ENCODE data around the gene GPD1. TPM values are rescaled to one million over a fixed set of nuclear protein-coding genes. Genes with fewer than 3 reads are reported as not detected.

Gene GPD1
- total and polyA plus RNA-seq, 9 of the 15 experiments (the other 6 are each of a cell fraction or from before 2014, with no cell fraction given), result 0.13 to 1.00 (median 0.55) TPM

GRCh38 chr12:50103351-50103750, 457 bp upstream of the GPD1 start:
- H3K27ac ChIP-seq (ENCODE audit: extremely low read depth, low read depth, low read length), result no peak overlapping the region
- CTCF ChIA-PET (ENCODE audit: low intra/inter-chr PET ratio), result no interaction called here
- TF ChIP-seq MXI1 (IDR thresholded peaks at IDR 0.05; ENCODE audit: low read depth, low read length) (no peak), U2AF2 (optimal IDR thresholded peaks at IDR 0.05; ENCODE audit: low read depth, low read length) (no peak), GABPA (tag; conservative IDR thresholded peaks at IDR 0.05; ENCODE audit: low read depth) (no peak), FOXA3 (CRISPR knock-in tag; conservative IDR thresholded peaks at IDR 0.05 in 1 of 2, IDR thresholded peaks at IDR 0.05 in 1 of 2) (no peak), ARHGAP35 (IDR thresholded peaks at IDR 0.05; ENCODE audit: partially characterized antibody) (no peak), ZBTB7A (IDR thresholded peaks at IDR 0.05; ENCODE audit: borderline replicate concordance, control insufficient read depth, low read depth, low read length) (no peak), NR0B1 (IDR thresholded peaks at IDR 0.05; ENCODE audit: partially characterized antibody) (no peak), NONO (IDR thresholded peaks at IDR 0.05; ENCODE audit: low read depth in 2 of 2, low read length in 1 of 2) (no peak), NKRF (IDR thresholded peaks at IDR 0.05; ENCODE audit: borderline replicate concordance) (no peak), NFE2L1 (tag; IDR thresholded peaks at IDR 0.05; ENCODE audit: borderline replicate concordance, low read depth) (no peak), ZNF124 (CRISPR knock-in tag; IDR thresholded peaks at IDR 0.05) (no peak), SMAD2 (IDR thresholded peaks at IDR 0.05; ENCODE audit: low read depth, low read length) (no peak), HOMEZ (CRISPR knock-in tag; IDR thresholded peaks at IDR 0.05) (no peak), TARDBP (IDR thresholded peaks at IDR 0.05) (no peak), MTF1 (CRISPR knock-in tag; IDR thresholded peaks at IDR 0.05; ENCODE audit: borderline replicate concordance) (no peak), MYBL2 (IDR thresholded peaks at IDR 0.05; ENCODE audit: low read depth) (no peak), MYBL2 (CRISPR knock-in tag; IDR thresholded peaks at IDR 0.05; ENCODE audit: borderline replicate concordance) (no peak)

More at GRCh38 chr12:50103351-50103750, 457 bp upstream of the GPD1 start:
- Histone ChIP-seq H3K27me3 (ENCODE audit: control insufficient read depth in 2 of 2, insufficient read depth in 2 of 2, low read length in 2 of 2) (no peaks in the 10 kb centered on the region), H3K9me1 (ENCODE audit: control insufficient read depth, insufficient read depth, low read length) (no peaks in the 10 kb centered on the region), H3K9me3 (replicated peaks; ENCODE audit: control insufficient read depth, insufficient read depth, low read depth, low read length) (no peaks in the 10 kb centered on the region), H3K4me1 (replicated peaks in 1 of 2; ENCODE audit: control insufficient read depth in 2 of 2, insufficient read depth in 2 of 2, low read length in 2 of 2) (peaks cover 16% of the 10 kb centered on the region in 2 experiments), H3K4me2 (ENCODE audit: insufficient read depth, low read length) (peak overlapping the region; percentile 57; the same call in 1 of the 2 replicates), H3K79me2 (ENCODE audit: control insufficient read depth, insufficient read depth, low read length) (no peaks in the 10 kb centered on the region), H3K9ac (ENCODE audit: insufficient read depth in 1 of 2, low read depth in 2 of 2, low read length in 2 of 2) (peak overlapping the region in 1 of 2 experiments; percentile 82; a peak in 1 of 4 replicates), H3K4me3 (no peak overlapping the region), H4K20me1 (replicated peaks; ENCODE audit: control insufficient read depth, insufficient read depth, low read length) (no peaks in the 10 kb centered on the region), H3K36me3 (ENCODE audit: control insufficient read depth, insufficient read depth, low read length) (peaks cover 29% of the 10 kb centered on the region; the same call in 2 of the 3 replicates), H2AFZ (ENCODE audit: low read depth, low read length) (peak overlapping the region; percentile 75)
- WGBS (ENCODE audit: insufficient coverage, low coverage, missing lambda C conversion rate), result no CpG with 5 or more reads among the region's 2 CpGs
- FAIRE-seq (no peak), DNase-seq (ENCODE audit: extremely low read depth in 1 of 4, low spot score in 3 of 4) (no peak), ATAC-seq (no peak)
- no TSS peak for BruUV-seq (replicated peaks)
- POLR2A ChIA-PET, result interaction anchor here (0.6 to 1.7 kb wide), 6 partner anchors 8 to 231 kb away, joined by 3 to 9 read pairs (median 4); partner anchors contain the start of genes COX14, LIMA1 and SMARCD1
- in situ Hi-C loops (cut with MboI) (no loop called here), intact Hi-C loops (cut with micrococcal nuclease) (no loop called here)
